ENCODE results near the gene C6orf58.

Gene C6orf58

GRCh38 chr6:127538750-127539264 is 38.2 kb upstream of the C6orf58 start:
- no peaks in the 10 kb centered on the region for H3K79me2 ChIP-seq (ENCODE audit: insufficient read depth, low read length)
- H3F3A ChIP-seq (ENCODE audit: insufficient read depth, low read length) = no peaks in the 10 kb centered on the region
- H3K4me3 ChIP-seq (ENCODE audit: low read depth, low read length, poor library complexity, severe bottlenecking) = no peak overlapping the region
- no peak overlapping the region for H3K9ac ChIP-seq (ENCODE audit: low read length)
- H3K4me1 ChIP-seq (ENCODE audit: insufficient read depth, low read length, severe bottlenecking) = no peaks in the 10 kb centered on the region
- H4K20me1 ChIP-seq (ENCODE audit: insufficient read depth, low read length) = no peaks in the 10 kb centered on the region
- no peak overlapping the region for H3K4me2 ChIP-seq (ENCODE audit: low read length)
- no peak overlapping the region for H3K27ac ChIP-seq (ENCODE audit: low read depth, low read length, poor library complexity, severe bottlenecking)
- no peak overlapping the region for H2AFZ ChIP-seq (ENCODE audit: low read length)
- no peaks in the 10 kb centered on the region for H3K9me2 ChIP-seq (ENCODE audit: low read depth, low read length)
- TF ChIP-seq EZH2 (IDR thresholded peaks at IDR 0.05; ENCODE audit: borderline replicate concordance, low read length) (no peak), CTCF (IDR thresholded peaks at IDR 0.05; ENCODE audit: low read length) (no peak)
- no peaks in the 10 kb centered on the region for H3K9me3 ChIP-seq (ENCODE audit: low read length)
- H3K27me3 ChIP-seq (ENCODE audit: insufficient read depth, low read length) = no peaks in the 10 kb centered on the region
- H3K36me3 ChIP-seq (ENCODE audit: insufficient read depth, low read length) = no peaks in the 10 kb centered on the region

- Histone ChIP-seq H3K9me3 (ENCODE audit: low read length) (no peaks in the 10 kb centered on the region), H3F3A (ENCODE audit: insufficient read depth, low read length) (no peaks in the 10 kb centered on the region)
Observed at GRCh38 chr6:127539272-127539671, 37.7 kb upstream of the C6orf58 start.

GRCh38 chr6:127547215-127547614 is 29.8 kb upstream of the C6orf58 start:
- no peak overlapping the region for H3K4me2 ChIP-seq (ENCODE audit: low read length)
- H3K4me1 ChIP-seq (ENCODE audit: insufficient read depth, low read length, severe bottlenecking) = no peaks in the 10 kb centered on the region
- no peaks in the 10 kb centered on the region for H3K36me3 ChIP-seq (ENCODE audit: insufficient read depth, low read length)
- no peak overlapping the region for H3K9ac ChIP-seq (ENCODE audit: low read length)
- H3K27ac ChIP-seq (ENCODE audit: low read depth, low read length, poor library complexity, severe bottlenecking) = no peak overlapping the region
- TF ChIP-seq EZH2 (IDR thresholded peaks at IDR 0.05; ENCODE audit: borderline replicate concordance, low read length) (no peak), CTCF (IDR thresholded peaks at IDR 0.05; ENCODE audit: low read length) (peak; percentile 35; the same call in 1 of the 2 replicates)
- no peaks in the 10 kb centered on the region for H3K79me2 ChIP-seq (ENCODE audit: insufficient read depth, low read length)
- H3F3A ChIP-seq (ENCODE audit: insufficient read depth, low read length) = no peaks in the 10 kb centered on the region
- H3K9me3 ChIP-seq (ENCODE audit: low read length) = no peaks in the 10 kb centered on the region
- H3K9me2 ChIP-seq (ENCODE audit: low read depth, low read length) = no peaks in the 10 kb centered on the region
- no peaks in the 10 kb centered on the region for H4K20me1 ChIP-seq (ENCODE audit: insufficient read depth, low read length)
- no peak overlapping the region for H2AFZ ChIP-seq (ENCODE audit: low read length)
- H3K4me3 ChIP-seq (ENCODE audit: low read depth, low read length, poor library complexity, severe bottlenecking) = no peak overlapping the region
- H3K27me3 ChIP-seq (ENCODE audit: insufficient read depth, low read length) = no peaks in the 10 kb centered on the region

More at GRCh38 chr6:127539272-127539671, 37.7 kb upstream of the C6orf58 start:
- no peak overlapping the region for H3K27ac ChIP-seq (ENCODE audit: low read depth, low read length, poor library complexity, severe bottlenecking)
- no peak overlapping the region for H3K4me2 ChIP-seq (ENCODE audit: low read length)
- H3K4me3 ChIP-seq (ENCODE audit: low read depth, low read length, poor library complexity, severe bottlenecking) = no peak overlapping the region
- no peak for TF ChIP-seq EZH2 (IDR thresholded peaks at IDR 0.05; ENCODE audit: borderline replicate concordance, low read length)
- peak; percentile 21; the same call in 1 of the 2 replicates for TF ChIP-seq CTCF (IDR thresholded peaks at IDR 0.05; ENCODE audit: low read length)
- H3K9me2 ChIP-seq (ENCODE audit: low read depth, low read length) = no peaks in the 10 kb centered on the region
- no peaks in the 10 kb centered on the region for H3K79me2 ChIP-seq (ENCODE audit: insufficient read depth, low read length)
- H3K36me3 ChIP-seq (ENCODE audit: insufficient read depth, low read length) = no peaks in the 10 kb centered on the region
- H2AFZ ChIP-seq (ENCODE audit: low read length) = no peak overlapping the region
- H3K27me3 ChIP-seq (ENCODE audit: insufficient read depth, low read length) = no peaks in the 10 kb centered on the region
- no peak overlapping the region for H3K9ac ChIP-seq (ENCODE audit: low read length)
- H4K20me1 ChIP-seq (ENCODE audit: insufficient read depth, low read length) = no peaks in the 10 kb centered on the region
- no peaks in the 10 kb centered on the region for H3K4me1 ChIP-seq (ENCODE audit: insufficient read depth, low read length, severe bottlenecking)

All from OCI-LY1 (cell line).